GM18508 (cell line): ENCODE measurements around the gene TSGA10IP.

Source experiments
- ATAC-seq: cut with Tn5 transposase; IDR thresholded peaks from one replicate; pipeline ENCODE4 v1.9.1; 2021; ENCODE audit warnings: moderate number of reproducible peaks; ENCODE audit not compliant: insufficient read depth, unreplicated experiment

The TSGA10IP gene

GRCh38 chr11:65973439-65974110 is 28.3 kb downstream of the TSGA10IP start:
- ATAC-seq = no peak

GRCh38 chr11:65975771-65976170 is 30.5 kb downstream of the TSGA10IP start:
- ATAC-seq = no peak

- no peak for ATAC-seq
Measured at GRCh38 chr11:65976216-65977176, 31.2 kb downstream of the TSGA10IP start.

GRCh38 chr11:65977621-65978390 is 32.5 kb downstream of the TSGA10IP start:
- ATAC-seq = no peak

GRCh38 chr11:65978391-65979238 is 33.3 kb downstream of the TSGA10IP start:
- ATAC-seq = no peak

GRCh38 chr11:65979261-65979759 is 34.0 kb downstream of the TSGA10IP start:
- ATAC-seq = no peak

- ATAC-seq = no peak
Measured at GRCh38 chr11:65981101-65981740, 35.9 kb downstream of the TSGA10IP start.

GRCh38 chr11:65981972-65982823 is 36.9 kb downstream of the TSGA10IP start:
- ATAC-seq = no peak

- no peak for ATAC-seq
Measured at GRCh38 chr11:65982824-65983588, 37.7 kb downstream of the TSGA10IP start.

- no peak for ATAC-seq
Measured at GRCh38 chr11:65983589-65983987, 38.3 kb downstream of the TSGA10IP start.

- no peak for ATAC-seq
Measured at GRCh38 chr11:65987336-65987735, 42.1 kb downstream of the TSGA10IP start.

GRCh38 chr11:65988791-65989592 is 43.7 kb downstream of the TSGA10IP start:
- peak; percentile 76 for ATAC-seq

GRCh38 chr11:65992056-65992455 is 46.8 kb downstream of the TSGA10IP start:
- ATAC-seq = no peak

- no peak for ATAC-seq
Measured at GRCh38 chr11:65997286-65997685, 52.0 kb downstream of the TSGA10IP start.

GRCh38 chr11:66001942-66002647 is 56.8 kb downstream of the TSGA10IP start, which contains the start of the genes BANF1 and EIF1AD:
Gene BANF1 (plus strand): TSS chr11:66002503. CDS start chr11:66003251, 748 bp downstream.
Gene EIF1AD (minus strand): TSS chr11:66002157. CDS start chr11:66000389, 1,768 bp downstream.
- no peak for ATAC-seq
